Thyroid gland (tissue), 4 donors: ENCODE data around the gene FSTL4.

Experiments used
- POLR2A ChIP-seq, 2 donors: fragments of 450-650 bp; IDR thresholded peaks; one replicate each; pipeline ENCODE4 v1.6.1; 2017; ENCODE audit warnings: antibody characterized with exemption in 2 of 2, mild to moderate bottlenecking in 2 of 2, moderate library complexity in 1 of 2
- TF ChIP-seq, protein P1 (sequence below), 6 experiments: fragments of 200-600 bp in 3 of 6; fragments of 450-650 bp in 3 of 6; sonication (generic) in 3 of 6; IDR thresholded peaks; one replicate each; pipeline ENCODE4 v1.5.1; 2016 to 2019; ENCODE audit warnings: antibody characterized with exemption in 6 of 6, mild to moderate bottlenecking in 2 of 6, inconsistent platforms in 1 of 6, moderate library complexity in 1 of 6

GRCh38 chr5:133340002-133340755 lies 272.2 kb downstream of the FSTL4 start:
- TF ChIP-seq, protein P1, sequence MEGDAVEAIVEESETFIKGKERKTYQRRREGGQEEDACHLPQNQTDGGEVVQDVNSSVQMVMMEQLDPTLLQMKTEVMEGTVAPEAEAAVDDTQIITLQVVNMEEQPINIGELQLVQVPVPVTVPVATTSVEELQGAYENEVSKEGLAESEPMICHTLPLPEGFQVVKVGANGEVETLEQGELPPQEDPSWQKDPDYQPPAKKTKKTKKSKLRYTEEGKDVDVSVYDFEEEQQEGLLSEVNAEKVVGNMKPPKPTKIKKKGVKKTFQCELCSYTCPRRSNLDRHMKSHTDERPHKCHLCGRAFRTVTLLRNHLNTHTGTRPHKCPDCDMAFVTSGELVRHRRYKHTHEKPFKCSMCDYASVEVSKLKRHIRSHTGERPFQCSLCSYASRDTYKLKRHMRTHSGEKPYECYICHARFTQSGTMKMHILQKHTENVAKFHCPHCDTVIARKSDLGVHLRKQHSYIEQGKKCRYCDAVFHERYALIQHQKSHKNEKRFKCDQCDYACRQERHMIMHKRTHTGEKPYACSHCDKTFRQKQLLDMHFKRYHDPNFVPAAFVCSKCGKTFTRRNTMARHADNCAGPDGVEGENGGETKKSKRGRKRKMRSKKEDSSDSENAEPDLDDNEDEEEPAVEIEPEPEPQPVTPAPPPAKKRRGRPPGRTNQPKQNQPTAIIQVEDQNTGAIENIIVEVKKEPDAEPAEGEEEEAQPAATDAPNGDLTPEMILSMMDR (IDR thresholded peaks at IDR 0.05): no peak
- TF ChIP-seq POLR2A (IDR thresholded peaks at IDR 0.05): no peak
